HG03103 (cell line): ENCODE results near the gene POU1F1.
"Not testable (repeated sequence)": the region's sequence is repeated elsewhere in the genome, so short reads cannot be mapped to it uniquely, and the experiment has no call there.

Experiments used
- ATAC-seq: cut with Tn5 transposase; IDR thresholded peaks from one replicate; pipeline ENCODE4 v1.9.1; 2021; ENCODE audit warnings: low read depth; ENCODE audit not compliant: unreplicated experiment

Gene POU1F1, protein sequence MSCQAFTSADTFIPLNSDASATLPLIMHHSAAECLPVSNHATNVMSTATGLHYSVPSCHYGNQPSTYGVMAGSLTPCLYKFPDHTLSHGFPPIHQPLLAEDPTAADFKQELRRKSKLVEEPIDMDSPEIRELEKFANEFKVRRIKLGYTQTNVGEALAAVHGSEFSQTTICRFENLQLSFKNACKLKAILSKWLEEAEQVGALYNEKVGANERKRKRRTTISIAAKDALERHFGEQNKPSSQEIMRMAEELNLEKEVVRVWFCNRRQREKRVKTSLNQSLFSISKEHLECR

DNA sequence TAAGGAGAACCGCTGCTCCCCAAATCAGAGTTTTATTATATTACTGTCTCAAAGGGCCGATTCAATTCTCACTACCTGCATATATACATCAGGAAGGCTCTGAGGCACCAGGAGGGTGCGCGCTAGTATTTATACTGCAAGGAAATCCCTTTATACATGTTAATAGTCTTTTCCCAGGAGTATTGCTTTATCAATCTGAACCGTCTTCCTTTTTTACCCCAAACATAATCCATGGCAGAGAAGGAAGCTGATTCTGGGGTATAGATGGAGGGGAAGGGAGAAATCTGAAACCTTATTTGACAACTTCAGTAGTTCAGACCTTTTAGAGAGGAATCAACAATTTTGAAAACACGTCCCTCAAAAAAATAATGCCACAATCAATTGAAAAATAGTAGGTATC, at the start of gene POU1F1:
Gene POU1F1 (minus strand): TSS at position 101 of the 400 bp plus-strand sequence. CDS start 122 bp downstream, outside the sequence.
- ATAC-seq = no peak

DNA sequence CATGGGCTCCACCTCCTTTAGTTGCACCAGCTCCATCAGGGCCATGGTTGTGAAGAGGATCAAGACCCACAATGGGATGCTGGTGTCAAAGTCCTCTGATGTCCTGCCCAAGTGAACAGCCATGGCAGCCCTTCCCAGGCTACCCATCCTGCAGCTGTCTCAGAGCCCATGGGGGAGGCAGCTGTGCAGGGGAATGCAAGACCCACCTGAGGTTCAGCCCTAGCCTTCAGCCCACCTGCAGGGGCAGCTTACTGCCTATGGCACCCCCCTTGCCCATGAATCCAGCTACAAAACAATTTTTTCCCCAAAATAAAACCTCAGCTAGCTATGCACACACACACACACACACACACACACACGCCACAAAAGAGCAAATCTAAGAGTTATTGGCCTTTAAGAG, 48.2 kb upstream of the POU1F1 start:
- no peak for ATAC-seq

DNA sequence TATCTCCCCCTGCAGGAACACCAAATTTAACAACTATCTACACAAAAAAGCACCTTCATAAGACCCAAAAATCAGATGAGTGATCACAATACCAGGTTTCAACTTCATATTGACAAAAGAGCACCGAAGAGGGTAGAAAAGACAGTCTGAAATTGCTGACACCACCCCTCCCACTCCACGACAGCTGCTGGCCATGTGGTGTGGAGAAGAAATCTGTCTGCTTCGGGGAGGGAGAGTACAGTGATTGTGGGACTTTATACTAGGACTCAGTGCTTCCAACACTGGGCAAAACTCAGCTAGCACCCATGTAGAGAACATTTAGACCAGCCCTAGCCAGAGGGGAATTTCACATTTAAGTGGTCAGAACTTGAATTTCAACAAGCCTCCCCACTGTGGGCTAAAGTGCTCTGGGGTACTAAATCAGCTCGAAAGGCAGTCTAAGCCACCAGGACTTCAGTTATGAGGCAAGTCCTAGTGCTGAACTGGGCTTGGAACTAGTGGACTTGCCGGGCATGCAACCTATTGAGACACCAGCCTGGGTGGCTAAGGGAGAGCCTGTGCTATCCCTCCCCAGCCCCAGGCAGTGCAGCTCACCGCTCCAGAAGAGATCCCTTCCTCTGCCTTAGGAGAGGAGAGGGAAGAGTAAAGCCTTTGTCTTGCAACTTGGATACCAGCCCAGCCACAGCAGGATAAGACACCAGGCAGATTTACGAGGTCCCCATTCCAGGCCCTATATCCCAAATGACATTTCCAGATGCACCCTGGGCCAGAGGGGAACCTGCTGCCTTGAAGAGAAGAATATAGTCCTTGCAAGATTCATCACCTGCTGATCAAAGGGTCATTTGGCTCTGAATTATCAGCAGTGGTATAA, 44.6 kb upstream of the POU1F1 start:
- no peak for ATAC-seq

DNA sequence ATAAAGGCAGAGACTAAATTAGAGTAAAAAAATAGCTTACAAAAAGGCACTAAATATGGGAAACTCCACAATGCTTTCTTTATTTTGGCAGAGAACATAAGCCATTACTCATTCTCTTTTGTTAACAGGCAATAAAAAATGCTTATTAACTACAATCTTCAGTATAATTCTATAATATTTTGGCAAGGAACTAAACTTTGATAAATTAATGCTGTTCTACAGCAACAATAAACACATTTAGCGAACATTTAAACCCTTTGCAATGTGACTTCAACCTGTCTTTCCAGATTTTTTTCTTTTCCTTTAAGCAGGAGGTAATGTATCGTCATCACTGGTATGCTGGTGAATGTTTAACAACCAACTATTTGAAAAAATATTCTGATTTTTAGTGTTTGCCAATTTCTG, 42.2 kb upstream of the POU1F1 start:
- ATAC-seq = no peak

DNA sequence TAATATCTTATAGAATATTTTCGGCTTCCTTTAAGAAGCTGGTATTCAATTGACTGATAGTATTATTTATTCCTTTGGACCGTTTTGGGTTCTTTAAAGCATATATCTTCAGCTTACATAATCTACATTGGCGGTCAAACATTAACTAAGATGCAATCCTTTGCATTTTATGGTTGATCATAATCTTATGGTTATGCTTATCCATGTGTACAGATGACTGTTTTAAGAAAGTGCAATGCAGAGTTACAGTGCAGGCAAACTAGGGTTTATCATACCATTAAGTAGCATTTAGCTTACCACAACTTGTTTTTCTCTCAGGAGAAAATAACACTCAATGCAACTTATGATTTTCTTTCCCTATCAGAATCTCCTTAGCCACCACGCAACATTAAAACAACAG, 41.4 kb upstream of the POU1F1 start:
- ATAC-seq = no peak

DNA sequence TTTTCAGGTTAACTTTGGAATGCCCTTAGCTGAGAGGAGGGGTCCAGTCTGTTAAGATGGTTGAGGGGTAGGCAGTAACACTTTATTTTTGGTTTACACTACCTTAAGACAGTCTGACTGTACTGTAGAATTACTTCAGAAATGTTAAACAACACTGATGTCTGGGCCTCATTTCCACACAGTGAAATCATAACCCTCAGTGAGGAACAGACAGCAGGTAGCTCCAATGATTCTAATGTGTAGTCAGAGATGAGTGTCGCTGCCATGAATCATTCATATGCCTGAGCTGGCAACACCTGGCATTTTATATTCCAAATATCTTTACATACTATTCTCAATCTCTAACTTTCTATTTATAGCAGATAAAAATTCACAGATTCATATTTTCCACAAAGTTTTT, 37.3 kb upstream of the POU1F1 start:
- ATAC-seq = no peak

DNA sequence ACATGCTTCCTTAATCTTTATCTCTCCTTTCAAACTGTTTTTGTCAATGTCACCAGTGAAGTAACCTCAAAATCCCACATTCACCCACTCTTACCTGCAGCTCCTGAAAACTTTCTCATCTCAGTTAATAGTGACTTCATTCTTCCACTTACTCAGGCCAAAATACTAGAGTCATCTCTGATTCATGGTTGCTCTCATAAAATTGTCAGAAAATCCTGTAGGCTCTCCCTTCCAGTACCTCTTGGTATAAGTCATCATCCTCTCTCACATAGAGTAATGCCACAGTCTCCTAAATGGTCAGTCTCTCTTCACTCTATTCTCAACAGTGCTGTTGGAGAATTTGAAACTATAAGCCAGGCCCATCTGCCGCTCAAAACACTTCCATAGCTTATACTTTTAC, 34.9 kb upstream of the POU1F1 start:
- no peak for ATAC-seq

DNA sequence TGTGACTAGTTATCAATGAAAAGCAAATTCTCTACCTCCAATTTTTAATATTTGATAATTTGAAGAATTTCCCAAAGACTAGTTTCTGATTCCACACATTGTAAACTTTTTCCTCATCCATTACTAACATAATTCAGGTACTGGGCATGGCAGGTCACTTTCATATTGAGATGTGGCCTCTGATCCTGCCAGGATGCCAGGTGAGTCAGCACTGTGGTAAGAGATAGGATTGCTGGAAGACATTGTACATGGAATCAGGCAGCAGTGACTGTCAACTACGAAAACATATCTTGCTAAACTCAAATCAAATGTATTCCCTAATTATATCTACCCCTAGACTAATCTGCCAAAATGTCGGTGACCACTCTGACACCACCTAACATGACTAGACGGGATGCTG, 33.2 kb upstream of the POU1F1 start:
- no peak for ATAC-seq

DNA sequence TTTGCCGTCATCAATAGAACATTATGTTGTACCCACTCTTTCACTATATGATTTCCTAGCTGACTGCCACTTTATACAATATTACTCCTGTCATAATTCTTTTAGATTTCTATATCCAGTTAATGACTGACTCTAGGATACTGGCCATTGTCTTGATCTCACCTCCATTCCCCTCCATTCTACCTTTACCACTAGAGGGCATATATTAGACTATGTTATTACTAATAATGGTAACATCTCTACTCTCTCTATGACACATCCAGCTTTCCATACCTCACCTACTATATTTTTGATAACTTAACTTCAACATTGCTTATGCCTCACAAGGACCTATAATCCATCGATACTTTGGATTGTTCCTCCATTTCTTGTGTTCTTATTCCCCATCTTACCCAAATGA, 31.4 kb upstream of the POU1F1 start:
- peak; percentile 82 for ATAC-seq

DNA sequence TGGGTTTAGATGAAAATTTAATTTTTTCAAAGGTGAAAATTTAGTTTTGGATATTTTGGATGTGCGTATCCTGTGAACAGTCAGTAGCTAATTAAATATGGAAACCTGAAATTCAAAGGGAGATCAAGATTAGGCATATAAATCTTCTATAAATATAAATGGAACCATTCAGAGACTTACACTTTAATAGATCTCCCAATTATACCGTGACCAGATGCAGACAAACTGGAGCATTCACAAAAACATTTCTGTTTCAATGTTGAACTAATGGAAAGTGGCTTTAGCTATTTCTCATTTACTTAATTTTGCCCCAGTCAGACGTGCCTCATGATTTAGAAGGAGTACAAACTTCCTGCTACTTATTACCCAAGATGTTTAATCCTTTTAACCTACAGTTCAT, 29.1 kb upstream of the POU1F1 start:
- ATAC-seq = no peak

DNA sequence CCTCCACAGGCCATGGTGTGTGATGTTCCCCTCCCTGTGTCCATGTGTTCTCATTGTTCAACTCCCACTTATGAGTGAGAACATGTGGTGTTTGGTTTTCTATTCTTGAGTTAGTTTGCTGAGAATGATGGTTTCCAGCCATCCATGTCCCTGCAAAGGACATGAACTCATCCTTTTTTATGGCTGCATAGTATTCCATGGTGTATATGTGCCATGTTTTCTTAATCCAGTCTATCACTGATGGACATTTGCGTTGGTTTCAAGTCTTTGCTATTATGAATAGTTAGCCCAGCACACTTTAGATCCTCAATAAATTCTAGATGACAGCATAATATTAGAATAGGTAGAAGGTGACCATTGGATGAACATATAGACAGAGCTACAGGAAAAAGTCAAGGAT, 28.6 kb upstream of the POU1F1 start:
- ATAC-seq = not testable (repeated sequence)

DNA sequence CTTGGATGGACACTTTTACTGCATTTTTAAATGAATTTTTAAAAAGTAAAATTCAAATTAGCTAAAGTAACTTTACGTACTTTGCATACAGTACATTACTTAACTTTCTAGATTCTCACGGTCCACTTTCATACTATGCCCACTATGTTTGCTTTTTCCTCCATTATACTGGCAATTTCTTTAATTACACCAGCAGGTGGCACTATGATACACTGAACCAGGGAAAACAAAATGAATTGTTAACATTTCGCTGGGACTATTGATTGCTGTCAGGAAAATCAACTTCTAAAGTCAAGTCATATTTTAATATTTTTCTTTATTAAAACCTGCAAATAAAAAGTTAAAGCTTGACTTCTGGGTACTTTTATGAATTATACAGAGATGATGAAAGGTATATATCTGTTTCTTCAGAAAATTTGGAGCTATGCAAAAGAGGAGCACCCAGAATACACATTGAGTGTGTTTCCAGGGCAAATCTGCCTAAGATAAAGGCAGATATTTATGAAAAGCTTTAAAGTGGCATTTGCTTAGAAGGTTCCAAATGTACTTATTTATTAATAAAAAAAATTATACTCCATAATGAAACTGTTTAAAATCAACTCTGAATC, 21.8 kb upstream of the POU1F1 start:
- ATAC-seq = peak; percentile 78

DNA sequence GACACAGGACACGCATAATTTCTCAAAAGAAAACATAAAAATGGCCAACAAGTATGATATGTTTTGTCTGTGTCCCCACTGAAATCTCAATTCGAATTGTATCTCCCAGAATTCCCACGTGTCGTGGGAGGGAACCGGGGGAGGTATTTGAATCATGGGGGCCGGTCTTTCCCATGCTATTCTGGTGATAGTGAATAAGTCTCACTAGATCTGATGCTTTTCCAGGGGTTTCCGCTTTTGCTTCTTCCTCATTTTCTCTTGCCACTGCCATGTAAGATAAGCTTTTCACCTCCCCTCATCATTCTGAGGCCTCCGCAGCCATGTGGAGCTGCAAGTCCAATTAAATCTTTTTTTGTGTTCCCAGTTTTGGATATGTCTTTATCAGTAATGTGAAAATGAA, 12.1 kb upstream of the POU1F1 start:
- ATAC-seq = no peak

DNA sequence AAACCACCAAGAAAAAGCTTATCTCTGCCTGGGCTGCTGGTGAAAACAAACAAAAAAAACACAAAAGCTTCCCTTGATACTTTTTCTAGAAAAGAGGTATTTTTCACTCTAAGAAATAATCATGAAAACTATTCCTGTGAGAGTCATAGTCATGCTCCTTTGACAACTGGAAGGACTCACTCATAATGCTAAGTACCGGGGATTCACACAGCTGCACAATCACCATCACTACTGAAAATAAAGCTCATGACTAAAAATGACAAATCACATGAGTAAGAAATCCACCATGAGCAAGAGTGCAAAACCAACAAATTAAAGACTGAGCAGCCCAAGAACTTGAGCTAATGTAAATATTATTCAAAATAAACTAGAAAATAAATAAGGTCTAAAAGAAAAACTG, 10.6 kb upstream of the POU1F1 start:
- no peak for ATAC-seq

DNA sequence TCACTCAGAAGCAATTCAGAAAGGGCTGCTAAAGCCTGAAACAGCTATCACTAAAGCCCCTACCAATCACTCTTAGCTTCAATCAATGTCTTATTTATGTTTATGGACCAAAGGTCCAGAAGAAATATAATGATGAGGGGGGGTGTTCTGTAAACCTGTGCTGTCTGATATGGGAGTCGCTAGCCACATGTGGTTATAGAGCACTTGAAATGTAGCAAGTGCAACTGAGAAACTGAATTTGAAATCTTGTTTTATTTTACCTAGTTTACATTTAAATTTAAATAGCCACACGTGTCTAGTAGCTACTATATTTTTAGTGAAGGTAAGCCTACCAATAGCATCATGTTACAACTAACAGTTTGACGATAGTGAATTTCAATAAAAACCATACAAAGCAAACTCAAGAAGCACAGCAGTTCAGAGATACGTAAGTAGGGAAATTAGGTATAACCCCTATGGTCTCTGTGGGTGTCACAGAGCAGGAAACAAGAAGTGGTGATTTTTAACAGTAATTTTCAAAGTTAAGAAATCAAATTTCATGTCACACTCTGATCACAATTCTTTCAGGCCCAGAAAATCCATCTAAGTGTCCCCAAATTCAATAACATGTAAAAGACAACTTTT, 3.6 kb downstream of the POU1F1 start:
- ATAC-seq = peak; percentile 81

DNA sequence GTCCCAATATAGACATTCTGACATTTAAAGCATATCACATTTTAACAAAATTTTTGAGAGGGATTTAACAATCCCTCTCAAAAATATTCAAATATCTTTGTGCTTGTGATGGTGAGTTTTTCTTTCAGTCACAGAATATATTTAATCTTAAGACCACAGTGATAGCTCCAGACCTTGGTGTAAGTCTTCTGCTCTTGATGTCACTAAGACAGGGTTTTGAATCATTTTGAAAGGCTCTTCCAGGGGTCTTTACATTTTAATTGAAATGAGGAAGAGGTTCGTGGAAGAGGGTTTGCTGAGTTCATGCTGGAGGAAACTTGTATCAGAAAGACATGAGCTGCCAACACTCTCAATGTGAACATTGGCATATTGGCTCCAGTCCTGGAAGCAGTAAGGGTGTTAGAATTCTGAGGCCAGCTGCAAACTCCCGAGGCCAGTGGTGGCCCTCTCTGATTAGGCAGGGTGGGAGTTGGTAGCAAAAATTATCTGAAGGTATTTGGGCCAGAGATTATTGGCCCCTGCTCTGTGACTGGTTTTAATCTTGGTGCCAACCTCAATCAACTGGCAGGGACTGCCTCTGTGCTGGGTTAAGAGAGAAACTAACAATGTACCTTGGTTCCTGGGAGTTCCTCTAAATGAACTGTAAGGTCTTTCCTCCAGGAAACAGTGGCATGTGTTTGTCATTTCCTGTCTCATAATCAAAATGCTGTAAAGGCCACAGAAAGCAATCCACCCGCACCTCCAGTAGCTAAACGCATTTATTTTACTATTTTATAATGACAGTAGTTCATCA, 5.3 kb downstream of the POU1F1 start:
- no peak for ATAC-seq

DNA sequence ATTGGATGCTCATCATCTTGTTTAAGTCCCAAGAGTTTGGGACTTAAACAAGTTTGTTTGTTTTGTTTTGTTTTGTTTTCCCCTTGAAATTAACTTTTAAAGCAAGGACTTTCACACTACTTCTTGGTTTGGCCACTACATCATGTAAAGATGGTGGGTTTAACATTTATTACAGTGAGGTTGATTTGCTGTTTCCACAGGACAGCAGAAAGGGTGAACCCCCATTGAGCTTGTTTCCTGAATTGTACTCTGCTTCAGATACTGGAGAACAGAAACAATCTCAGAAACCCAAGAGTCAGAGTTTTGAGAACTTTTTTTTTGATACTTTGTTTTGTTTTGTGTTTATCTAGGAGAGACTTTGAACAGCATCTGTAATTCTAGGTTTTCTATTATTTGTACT, 6.7 kb downstream of the POU1F1 start:
- ATAC-seq = no peak

DNA sequence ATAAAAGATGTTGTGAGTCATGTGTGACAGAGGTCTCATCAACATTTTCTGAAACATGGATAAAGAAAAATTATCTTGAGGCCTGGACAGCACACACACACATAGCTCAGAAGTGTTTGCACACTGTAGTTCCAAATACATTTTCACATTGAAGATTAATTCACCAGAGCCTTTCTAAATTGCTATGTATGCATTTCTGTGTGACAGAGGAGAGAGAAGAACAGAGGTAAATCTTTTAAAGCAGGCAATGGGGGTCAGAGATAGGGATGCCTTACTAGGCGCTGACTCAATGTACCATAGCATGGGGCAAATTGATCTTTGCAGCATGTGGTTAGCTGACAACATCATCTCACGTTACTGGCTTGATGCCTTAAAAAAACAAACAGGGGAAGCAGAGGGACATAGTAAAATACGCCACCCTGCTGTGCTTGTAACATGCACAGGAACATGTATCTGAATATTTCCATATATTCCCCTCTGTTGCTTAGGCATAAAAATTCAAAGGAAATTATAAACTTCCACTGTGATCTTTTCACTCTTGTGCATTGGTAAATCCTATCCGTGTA, 7.7 kb downstream of the POU1F1 start:
- no peak for ATAC-seq

DNA sequence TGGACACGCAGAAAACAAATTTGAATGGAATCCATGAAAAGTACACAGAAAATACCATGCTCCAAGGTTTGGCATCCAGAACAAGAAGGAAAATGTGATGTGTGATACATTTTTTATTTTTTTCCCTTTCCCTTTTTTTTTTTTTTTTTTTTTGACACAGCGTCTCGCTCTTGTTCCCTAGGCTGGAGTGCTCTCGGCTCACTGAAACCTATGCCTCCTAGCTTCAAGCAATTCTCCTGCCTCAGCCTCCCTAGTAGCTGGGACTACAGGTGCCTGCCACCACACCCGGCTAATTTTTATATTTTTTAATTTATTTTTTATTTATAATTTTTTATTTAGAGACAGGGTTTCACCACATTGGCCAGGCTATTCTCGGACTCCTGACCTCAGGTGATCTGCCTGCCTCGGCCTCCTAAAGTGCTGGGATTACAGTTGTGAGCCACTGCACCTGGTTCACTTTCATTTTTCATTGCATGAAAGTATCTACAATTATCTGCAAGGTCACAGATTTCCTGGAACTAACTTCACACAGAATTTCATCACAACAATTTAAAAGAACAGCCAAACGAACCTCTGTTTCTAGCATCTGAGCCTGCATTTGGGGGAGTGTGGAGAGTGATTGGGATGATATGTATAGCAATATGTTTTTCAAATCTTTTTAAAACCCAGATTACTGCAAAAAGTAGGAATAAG, 8.3 kb downstream of the POU1F1 start:
- no peak for ATAC-seq
